HG03066 (cell line): ENCODE results near the gene DDX3X.
A peak's percentile ranks its signal among the peaks of the same experiment; 100 is the strongest.
"Not testable (repeated sequence)": the region's sequence is repeated elsewhere in the genome, so short reads cannot be mapped to it uniquely, and the experiment has no call there.

Experiments used
- ATAC-seq: cut with Tn5 transposase; IDR thresholded peaks from one replicate; pipeline ENCODE4 v1.9.1; 2021; ENCODE audit warnings: low read depth; ENCODE audit not compliant: unreplicated experiment

DDX3X gene

GRCh38 chrX:41333744-41334362 is at the start of gene DDX3X:
DDX3X (plus strand) TSS chrX:41334162; CDS start chrX:41334253, 91 bp downstream.
- ATAC-seq, result peak; percentile 53

GRCh38 chrX:41285928-41286327 is 48.0 kb upstream of the DDX3X start:
- not testable (repeated sequence) for ATAC-seq

- ATAC-seq, result no peak
Observed at GRCh38 chrX:41288641-41289040, 45.3 kb upstream of the DDX3X start.

GRCh38 chrX:41289095-41289494 is 44.9 kb upstream of the DDX3X start:
- no peak for ATAC-seq

- ATAC-seq, result no peak
Observed at GRCh38 chrX:41291309-41291708, 42.7 kb upstream of the DDX3X start.

GRCh38 chrX:41293269-41293668 is 40.7 kb upstream of the DDX3X start:
- no peak for ATAC-seq

GRCh38 chrX:41300758-41301437 is 33.1 kb upstream of the DDX3X start:
- ATAC-seq, result no peak

GRCh38 chrX:41301438-41301824 is 32.5 kb upstream of the DDX3X start:
- no peak for ATAC-seq

GRCh38 chrX:41302370-41302769 is 31.6 kb upstream of the DDX3X start:
- no peak for ATAC-seq

GRCh38 chrX:41303013-41303412 is 30.9 kb upstream of the DDX3X start:
- ATAC-seq, result no peak

- ATAC-seq, result no peak
Observed at GRCh38 chrX:41304178-41304577, 29.8 kb upstream of the DDX3X start.

GRCh38 chrX:41308884-41309647 is 24.9 kb upstream of the DDX3X start:
- ATAC-seq, result no peak

- no peak for ATAC-seq
Observed at GRCh38 chrX:41312786-41313185, 21.2 kb upstream of the DDX3X start.

- ATAC-seq, result no peak
Observed at GRCh38 chrX:41313419-41313818, 20.5 kb upstream of the DDX3X start.

- no peak for ATAC-seq
Observed at GRCh38 chrX:41314204-41314603, 19.8 kb upstream of the DDX3X start.

- ATAC-seq, result no peak
Observed at GRCh38 chrX:41314881-41315280, 19.1 kb upstream of the DDX3X start.

GRCh38 chrX:41316266-41316665 is 17.7 kb upstream of the DDX3X start:
- ATAC-seq, result not testable (repeated sequence)

GRCh38 chrX:41317477-41318208 is 16.3 kb upstream of the DDX3X start:
- no peak for ATAC-seq

GRCh38 chrX:41320393-41320792 is 13.6 kb upstream of the DDX3X start:
- no peak for ATAC-seq

- no peak for ATAC-seq
Observed at GRCh38 chrX:41322821-41323603, 10.9 kb upstream of the DDX3X start.
